NCI-H2227 (cell line): ENCODE results near the gene ADAMTS4.

Experiments used
- DNase-seq: peaks from one replicate; lab custom pipeline; 2025; ENCODE audit not compliant: unreplicated experiment; lab: John Stamatoyannopoulos, UW

The ADAMTS4 gene

GRCh38 chr1:161196521-161197451 lies 2.1 kb downstream of the ADAMTS4 start:
- no peak for DNase-seq

- no peak for DNase-seq
Measured at GRCh38 chr1:161196111-161196510, 2.7 kb downstream of the ADAMTS4 start.

- no peak for DNase-seq
Measured at GRCh38 chr1:161195171-161195570, 3.7 kb downstream of the ADAMTS4 start.

GRCh38 chr1:161193561-161194235 lies 5.2 kb downstream of the ADAMTS4 start:
- no peak for DNase-seq

- DNase-seq, result peak; percentile 87
Measured at GRCh38 chr1:161192476-161193465, 6.1 kb downstream of the ADAMTS4 start.

GRCh38 chr1:161191971-161192370 lies 6.9 kb downstream of the ADAMTS4 start:
- no peak for DNase-seq

- DNase-seq, result peak; percentile 35
Measured at GRCh38 chr1:161190962-161191521, 7.8 kb downstream of the ADAMTS4 start.

- no peak for DNase-seq
Measured at GRCh38 chr1:161189036-161189435, 9.8 kb downstream of the ADAMTS4 start.

- no peak for DNase-seq
Measured at GRCh38 chr1:161188381-161188780, 10.5 kb downstream of the ADAMTS4 start.

- DNase-seq, result no peak
Measured at GRCh38 chr1:161187311-161187710, 11.5 kb downstream of the ADAMTS4 start.

- DNase-seq, result no peak
Measured at GRCh38 chr1:161185732-161186311, 13.0 kb downstream of the ADAMTS4 start.

GRCh38 chr1:161185282-161185682 lies 13.6 kb downstream of the ADAMTS4 start:
- DNase-seq, result no peak

GRCh38 chr1:161182214-161182613 lies 16.6 kb downstream of the ADAMTS4 start:
- no peak for DNase-seq

GRCh38 chr1:161180639-161181038 lies 18.2 kb downstream of the ADAMTS4 start:
- DNase-seq, result no peak

- DNase-seq, result no peak
Measured at GRCh38 chr1:161179698-161180097, 19.2 kb downstream of the ADAMTS4 start.

GRCh38 chr1:161177936-161178244 lies 21.0 kb downstream of the ADAMTS4 start:
- no peak for DNase-seq

- DNase-seq, result peak; percentile 89
Measured at GRCh38 chr1:161177112-161177935, 21.5 kb downstream of the ADAMTS4 start, which contains the start of gene B4GALT3. Gene B4GALT3 (minus strand): TSS chr1:161177507. CDS start chr1:161176060, 1,447 bp downstream.

GRCh38 chr1:161176468-161177111 lies 22.3 kb downstream of the ADAMTS4 start:
- DNase-seq, result no peak
